ENCODE measurements around the gene ATRAID. TPM values are rescaled to one million over a fixed set of nuclear protein-coding genes. Genes with fewer than 3 reads are reported as not detected.

The ATRAID gene
- total and polyA plus RNA-seq, 2 experiments from 2014 or later = 129 to 154 TPM

DNA sequence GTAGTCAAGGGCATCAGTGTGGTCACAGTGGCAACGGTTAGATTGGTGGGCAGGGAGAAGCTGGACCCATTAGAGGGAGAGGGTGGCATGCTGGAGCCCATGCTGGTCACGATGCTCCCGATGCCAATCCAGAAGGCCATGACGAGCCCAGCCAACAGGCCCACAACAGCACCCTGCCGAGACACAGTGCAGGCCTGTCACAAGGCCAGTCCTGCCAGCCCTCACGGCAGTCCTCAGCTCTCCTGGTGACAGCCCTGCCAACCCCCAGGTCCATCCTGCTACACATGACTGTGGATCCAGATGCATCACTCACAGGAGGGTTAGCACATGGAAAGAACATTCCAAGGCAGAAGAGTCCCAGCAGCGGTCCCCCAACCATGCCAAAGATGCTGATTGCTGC, 10.2 kb upstream of the ATRAID start:
- Histone ChIP-seq H3F3A (replicated peaks; ENCODE audit: low read depth) (no peaks in the 10 kb centered on the region), H3K27ac (ENCODE audit: low read depth) (no peak overlapping the region), H4K20me1 (replicated peaks; ENCODE audit: insufficient read depth) (peaks cover 3% of the 10 kb centered on the region; the same call in 1 of the 2 replicates), H3K36me3 (ENCODE audit: insufficient read depth) (peaks cover 27% of the 10 kb centered on the region), H2AFZ (no peak overlapping the region), H3K4me1 (ENCODE audit: insufficient read depth) (no peaks in the 10 kb centered on the region), H3K4me3 (no peak overlapping the region), H3K9me2 (ENCODE audit: insufficient read depth) (no peaks in the 10 kb centered on the region), H3K4me2 (no peak overlapping the region), H3K27me3 (ENCODE audit: insufficient read depth) (no peaks in the 10 kb centered on the region), H3K79me2 (replicated peaks; ENCODE audit: insufficient read depth) (no peaks in the 10 kb centered on the region)
- H3K27me3 Mint-ChIP-seq (ENCODE audit: insufficient read depth, low read depth, poor library complexity) = peaks cover 5% of the 10 kb centered on the region
- no peak overlapping the region for H3K4me3 Mint-ChIP-seq
- TF ChIP-seq, protein P1, sequence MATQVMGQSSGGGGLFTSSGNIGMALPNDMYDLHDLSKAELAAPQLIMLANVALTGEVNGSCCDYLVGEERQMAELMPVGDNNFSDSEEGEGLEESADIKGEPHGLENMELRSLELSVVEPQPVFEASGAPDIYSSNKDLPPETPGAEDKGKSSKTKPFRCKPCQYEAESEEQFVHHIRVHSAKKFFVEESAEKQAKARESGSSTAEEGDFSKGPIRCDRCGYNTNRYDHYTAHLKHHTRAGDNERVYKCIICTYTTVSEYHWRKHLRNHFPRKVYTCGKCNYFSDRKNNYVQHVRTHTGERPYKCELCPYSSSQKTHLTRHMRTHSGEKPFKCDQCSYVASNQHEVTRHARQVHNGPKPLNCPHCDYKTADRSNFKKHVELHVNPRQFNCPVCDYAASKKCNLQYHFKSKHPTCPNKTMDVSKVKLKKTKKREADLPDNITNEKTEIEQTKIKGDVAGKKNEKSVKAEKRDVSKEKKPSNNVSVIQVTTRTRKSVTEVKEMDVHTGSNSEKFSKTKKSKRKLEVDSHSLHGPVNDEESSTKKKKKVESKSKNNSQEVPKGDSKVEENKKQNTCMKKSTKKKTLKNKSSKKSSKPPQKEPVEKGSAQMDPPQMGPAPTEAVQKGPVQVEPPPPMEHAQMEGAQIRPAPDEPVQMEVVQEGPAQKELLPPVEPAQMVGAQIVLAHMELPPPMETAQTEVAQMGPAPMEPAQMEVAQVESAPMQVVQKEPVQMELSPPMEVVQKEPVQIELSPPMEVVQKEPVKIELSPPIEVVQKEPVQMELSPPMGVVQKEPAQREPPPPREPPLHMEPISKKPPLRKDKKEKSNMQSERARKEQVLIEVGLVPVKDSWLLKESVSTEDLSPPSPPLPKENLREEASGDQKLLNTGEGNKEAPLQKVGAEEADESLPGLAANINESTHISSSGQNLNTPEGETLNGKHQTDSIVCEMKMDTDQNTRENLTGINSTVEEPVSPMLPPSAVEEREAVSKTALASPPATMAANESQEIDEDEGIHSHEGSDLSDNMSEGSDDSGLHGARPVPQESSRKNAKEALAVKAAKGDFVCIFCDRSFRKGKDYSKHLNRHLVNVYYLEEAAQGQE (IDR thresholded peaks at IDR 0.05; ENCODE audit: unreplicated experiment) = no peak
- TF ChIP-seq, protein P2, sequence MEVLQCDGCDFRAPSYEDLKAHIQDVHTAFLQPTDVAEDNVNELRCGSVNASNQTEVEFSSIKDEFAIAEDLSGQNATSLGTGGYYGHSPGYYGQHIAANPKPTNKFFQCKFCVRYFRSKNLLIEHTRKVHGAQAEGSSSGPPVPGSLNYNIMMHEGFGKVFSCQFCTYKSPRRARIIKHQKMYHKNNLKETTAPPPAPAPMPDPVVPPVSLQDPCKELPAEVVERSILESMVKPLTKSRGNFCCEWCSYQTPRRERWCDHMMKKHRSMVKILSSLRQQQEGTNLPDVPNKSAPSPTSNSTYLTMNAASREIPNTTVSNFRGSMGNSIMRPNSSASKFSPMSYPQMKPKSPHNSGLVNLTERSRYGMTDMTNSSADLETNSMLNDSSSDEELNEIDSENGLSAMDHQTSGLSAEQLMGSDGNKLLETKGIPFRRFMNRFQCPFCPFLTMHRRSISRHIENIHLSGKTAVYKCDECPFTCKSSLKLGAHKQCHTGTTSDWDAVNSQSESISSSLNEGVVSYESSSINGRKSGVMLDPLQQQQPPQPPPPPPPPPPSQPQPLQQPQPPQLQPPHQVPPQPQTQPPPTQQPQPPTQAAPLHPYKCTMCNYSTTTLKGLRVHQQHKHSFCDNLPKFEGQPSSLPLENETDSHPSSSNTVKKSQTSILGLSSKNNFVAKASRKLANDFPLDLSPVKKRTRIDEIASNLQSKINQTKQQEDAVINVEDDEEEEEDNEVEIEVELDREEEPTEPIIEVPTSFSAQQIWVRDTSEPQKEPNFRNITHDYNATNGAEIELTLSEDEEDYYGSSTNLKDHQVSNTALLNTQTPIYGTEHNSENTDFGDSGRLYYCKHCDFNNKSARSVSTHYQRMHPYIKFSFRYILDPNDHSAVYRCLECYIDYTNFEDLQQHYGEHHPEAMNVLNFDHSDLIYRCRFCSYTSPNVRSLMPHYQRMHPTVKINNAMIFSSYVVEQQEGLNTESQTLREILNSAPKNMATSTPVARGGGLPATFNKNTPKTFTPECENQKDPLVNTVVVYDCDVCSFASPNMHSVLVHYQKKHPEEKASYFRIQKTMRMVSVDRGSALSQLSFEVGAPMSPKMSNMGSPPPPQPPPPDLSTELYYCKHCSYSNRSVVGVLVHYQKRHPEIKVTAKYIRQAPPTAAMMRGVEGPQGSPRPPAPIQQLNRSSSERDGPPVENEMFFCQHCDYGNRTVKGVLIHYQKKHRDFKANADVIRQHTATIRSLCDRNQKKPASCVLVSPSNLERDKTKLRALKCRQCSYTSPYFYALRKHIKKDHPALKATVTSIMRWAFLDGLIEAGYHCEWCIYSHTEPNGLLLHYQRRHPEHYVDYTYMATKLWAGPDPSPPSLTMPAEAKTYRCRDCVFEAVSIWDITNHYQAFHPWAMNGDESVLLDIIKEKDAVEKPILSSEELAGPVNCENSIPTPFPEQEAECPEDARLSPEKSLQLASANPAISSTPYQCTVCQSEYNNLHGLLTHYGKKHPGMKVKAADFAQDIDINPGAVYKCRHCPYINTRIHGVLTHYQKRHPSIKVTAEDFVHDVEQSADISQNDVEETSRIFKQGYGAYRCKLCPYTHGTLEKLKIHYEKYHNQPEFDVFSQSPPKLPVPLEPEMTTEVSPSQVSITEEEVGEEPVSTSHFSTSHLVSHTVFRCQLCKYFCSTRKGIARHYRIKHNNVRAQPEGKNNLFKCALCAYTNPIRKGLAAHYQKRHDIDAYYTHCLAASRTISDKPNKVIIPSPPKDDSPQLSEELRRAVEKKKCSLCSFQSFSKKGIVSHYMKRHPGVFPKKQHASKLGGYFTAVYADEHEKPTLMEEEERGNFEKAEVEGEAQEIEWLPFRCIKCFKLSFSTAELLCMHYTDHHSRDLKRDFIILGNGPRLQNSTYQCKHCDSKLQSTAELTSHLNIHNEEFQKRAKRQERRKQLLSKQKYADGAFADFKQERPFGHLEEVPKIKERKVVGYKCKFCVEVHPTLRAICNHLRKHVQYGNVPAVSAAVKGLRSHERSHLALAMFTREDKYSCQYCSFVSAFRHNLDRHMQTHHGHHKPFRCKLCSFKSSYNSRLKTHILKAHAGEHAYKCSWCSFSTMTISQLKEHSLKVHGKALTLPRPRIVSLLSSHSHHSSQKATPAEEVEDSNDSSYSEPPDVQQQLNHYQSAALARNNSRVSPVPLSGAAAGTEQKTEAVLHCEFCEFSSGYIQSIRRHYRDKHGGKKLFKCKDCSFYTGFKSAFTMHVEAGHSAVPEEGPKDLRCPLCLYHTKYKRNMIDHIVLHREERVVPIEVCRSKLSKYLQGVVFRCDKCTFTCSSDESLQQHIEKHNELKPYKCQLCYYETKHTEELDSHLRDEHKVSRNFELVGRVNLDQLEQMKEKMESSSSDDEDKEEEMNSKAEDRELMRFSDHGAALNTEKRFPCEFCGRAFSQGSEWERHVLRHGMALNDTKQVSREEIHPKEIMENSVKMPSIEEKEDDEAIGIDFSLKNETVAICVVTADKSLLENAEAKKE (CRISPR knock-in tag; IDR thresholded peaks at IDR 0.05) = no peak
- no peak for TF ChIP-seq ZNF114 (CRISPR knock-in tag; IDR thresholded peaks at IDR 0.05)
- TF ChIP-seq, protein P3, sequence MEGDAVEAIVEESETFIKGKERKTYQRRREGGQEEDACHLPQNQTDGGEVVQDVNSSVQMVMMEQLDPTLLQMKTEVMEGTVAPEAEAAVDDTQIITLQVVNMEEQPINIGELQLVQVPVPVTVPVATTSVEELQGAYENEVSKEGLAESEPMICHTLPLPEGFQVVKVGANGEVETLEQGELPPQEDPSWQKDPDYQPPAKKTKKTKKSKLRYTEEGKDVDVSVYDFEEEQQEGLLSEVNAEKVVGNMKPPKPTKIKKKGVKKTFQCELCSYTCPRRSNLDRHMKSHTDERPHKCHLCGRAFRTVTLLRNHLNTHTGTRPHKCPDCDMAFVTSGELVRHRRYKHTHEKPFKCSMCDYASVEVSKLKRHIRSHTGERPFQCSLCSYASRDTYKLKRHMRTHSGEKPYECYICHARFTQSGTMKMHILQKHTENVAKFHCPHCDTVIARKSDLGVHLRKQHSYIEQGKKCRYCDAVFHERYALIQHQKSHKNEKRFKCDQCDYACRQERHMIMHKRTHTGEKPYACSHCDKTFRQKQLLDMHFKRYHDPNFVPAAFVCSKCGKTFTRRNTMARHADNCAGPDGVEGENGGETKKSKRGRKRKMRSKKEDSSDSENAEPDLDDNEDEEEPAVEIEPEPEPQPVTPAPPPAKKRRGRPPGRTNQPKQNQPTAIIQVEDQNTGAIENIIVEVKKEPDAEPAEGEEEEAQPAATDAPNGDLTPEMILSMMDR (conservative IDR thresholded peaks at IDR 0.05; ENCODE audit: low read depth in 2 of 2) = no peak
- ATAC-seq = no peak
- DNase-seq (ENCODE audit: low spot score) = no peak
- H3K36me3 Mint-ChIP-seq (ENCODE audit: low read depth) = peaks cover 69% of the 10 kb centered on the region
- H3K27ac Mint-ChIP-seq = no peak overlapping the region; the same call in 1 of the 2 replicates
- no peaks in the 10 kb centered on the region for H3K4me1 Mint-ChIP-seq
- H3K9me3 Mint-ChIP-seq = no peaks in the 10 kb centered on the region

All from GM23338 (cell line).